OCI-LY7 (cell line): Measurements from ENCODE around the gene TRMT11. TPM values are rescaled to one million over a fixed set of nuclear protein-coding genes. Genes with fewer than 3 reads are reported as not detected.

ENCODE experiments used
- BruUV-seq: library from RNA; stranded (reverse); fragments of 400-500 nt; replicated peaks from 2 replicates; lab custom pipeline; 2021; lab: Mats Ljungman, UMichigan
- CTCF ChIA-PET: fragments of 300-600 bp; sonication (Branson Sonifier 250); formaldehyde crosslinking; loops from one replicate; lab custom pipeline; 2022; ENCODE audit warnings: antibody characterized with exemption; ENCODE audit not compliant: unreplicated experiment; lab: Charles Lee
- POLR2A ChIA-PET: fragments of 300-600 bp; sonication (Branson Sonifier 250); formaldehyde crosslinking; loops from one replicate; lab custom pipeline; 2022; ENCODE audit warnings: antibody characterized with exemption; lab: Charles Lee
- DNase-seq: peaks from one replicate; pipeline ENCODE4 v3.0.0-alpha.2; 2015; ENCODE audit warnings: low spot score
- H2AFZ ChIP-seq: fragments of 200-600 bp; sonication (generic), shearing (Covaris generic); 2 replicates; pipeline ENCODE4 v1.6.1; 2014; ENCODE audit warnings: mild to moderate bottlenecking, antibody characterized with exemption, low read length, moderate library complexity
- H3K27ac ChIP-seq: fragments of 200-600 bp; sonication (generic); 2 replicates; pipeline ENCODE4 v1.5.1; 2014; ENCODE audit warnings: mixed run types, low read depth, mild to moderate bottlenecking, moderate library complexity, low read length, inconsistent platforms; ENCODE audit not compliant: poor library complexity, severe bottlenecking
- H3K36me3 ChIP-seq: fragments of 200-600 bp; sonication (generic); 2 replicates; pipeline ENCODE4 v1.6.1; 2014; ENCODE audit warnings: mild to moderate bottlenecking, antibody characterized with exemption, low read length, moderate library complexity, mixed read lengths; ENCODE audit not compliant: insufficient read depth
- H3K4me1 ChIP-seq: fragments of 200-600 bp; sonication (generic); 2 replicates; pipeline ENCODE4 v1.5.1; 2014; ENCODE audit warnings: mild to moderate bottlenecking, low read length; ENCODE audit not compliant: insufficient read depth, poor library complexity, severe bottlenecking
- H3K4me2 ChIP-seq: fragments of 200-600 bp; sonication (generic); 2 replicates; pipeline ENCODE4 v1.6.1; 2014; ENCODE audit warnings: mild to moderate bottlenecking, low read length
- H3K4me3 ChIP-seq: fragments of 200-600 bp; sonication (generic); 2 replicates; pipeline ENCODE4 v1.5.1; 2014; ENCODE audit warnings: mild to moderate bottlenecking, low read depth, low read length; ENCODE audit not compliant: poor library complexity, severe bottlenecking
- H3K79me2 ChIP-seq: fragments of 200-600 bp; sonication (generic); 2 replicates; pipeline ENCODE4 v1.6.1; 2016; ENCODE audit warnings: low read depth, mild to moderate bottlenecking, low read length, moderate library complexity, mixed read lengths; ENCODE audit not compliant: insufficient read depth
- H3K9me2 ChIP-seq: fragments of 200-600 bp; sonication (generic); 2 replicates; pipeline ENCODE4 v1.6.1; 2016; ENCODE audit warnings: mild to moderate bottlenecking, low read length, mixed read lengths; ENCODE audit not compliant: insufficient read depth
- H3K9me3 ChIP-seq: fragments of 200-600 bp; sonication (generic); 2 replicates; pipeline ENCODE4 v1.6.1; 2014; ENCODE audit warnings: mild to moderate bottlenecking, mixed run types, low read length, mixed read lengths
- H4K20me1 ChIP-seq: fragments of 200-600 bp; sonication (generic); 2 replicates; pipeline ENCODE4 v1.6.1; 2014; ENCODE audit warnings: mild to moderate bottlenecking, antibody characterized with exemption, low read length, moderate library complexity, mixed read lengths; ENCODE audit not compliant: insufficient read depth
- CTCF ChIP-seq: fragments of 200-600 bp; sonication (generic); conservative IDR thresholded peaks from 2 replicates; pipeline ENCODE4 v1.5.1; 2014; ENCODE audit warnings: mild to moderate bottlenecking, antibody characterized with exemption, low read length, moderate library complexity, mixed read lengths
- EZH2phosphoT487 ChIP-seq: fragments of 200-600 bp; sonication (generic); IDR thresholded peaks from 2 replicates; pipeline ENCODE4 v1.6.1; 2018; ENCODE audit warnings: low read depth, borderline replicate concordance, mild to moderate bottlenecking, mixed run types, antibody characterized with exemption, low read length, moderate library complexity, mixed read lengths
- intact Hi-C: fragments of 100-400 bp; cut with micrococcal nuclease; formaldehyde crosslinking; loops from one replicate; pipeline ENCODE4 v1.10.0; 2022; ENCODE audit not compliant: unreplicated experiment
- total RNA-seq, 2 experiments: library from RNA; depleted of rRNA in 1 of 2; stranded (reverse); fragments of >200 nt in 1 of 2; shearing (Covaris generic) in 1 of 2; gene quantifications; 2 replicates each; pipeline ENCODE4 v1.2.3, GENCODE V29; 2014 to 2022

Gene TRMT11
- total RNA-seq, 2 experiments from 2014 or later: 32.9 to 46.8 TPM

DNA sequence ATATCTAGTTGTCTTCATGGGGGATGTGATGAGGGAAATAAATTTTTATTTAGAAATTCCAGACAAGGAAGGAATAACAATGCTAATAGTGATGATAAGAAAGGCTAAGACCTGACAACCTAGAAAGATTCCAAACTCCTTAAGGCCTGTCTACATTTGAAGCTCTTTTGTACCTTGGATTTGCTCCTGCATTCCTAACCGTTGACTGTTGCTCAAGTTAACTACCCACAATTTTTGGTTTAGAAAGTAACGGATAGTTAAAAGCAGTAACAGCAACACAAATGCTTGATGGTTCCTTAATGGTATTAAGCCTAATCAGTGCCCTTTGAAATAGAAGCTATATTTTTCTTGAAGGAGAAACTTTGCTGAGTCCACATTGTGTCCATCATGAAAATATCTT is 52.9 kb downstream of the TRMT11 start:
- POLR2A ChIA-PET: interaction anchor here (0.9 to 1.0 kb wide), 3 partner anchors 13 to 23 kb away, joined by 3 to 4 read pairs (median 4); no protein-coding TSS in a partner anchor
- Histone ChIP-seq H2AFZ (no peak overlapping the region), H3K4me2 (no peak overlapping the region), H3K9me3 (no peaks in the 10 kb centered on the region), H3K4me1 (no peaks in the 10 kb centered on the region), H4K20me1 (no peaks in the 10 kb centered on the region), H3K27ac (no peak overlapping the region), H3K4me3 (no peak overlapping the region), H3K9me2 (no peaks in the 10 kb centered on the region), H3K79me2 (no peaks in the 10 kb centered on the region), H3K36me3 (peaks cover 54% of the 10 kb centered on the region)
- intact Hi-C loops: no loop called here
- CTCF ChIA-PET: no interaction called here
- no TSS peak for BruUV-seq
- TF ChIP-seq EZH2phosphoT487 (no peak), CTCF (no peak)
- no peak for DNase-seq

DNA sequence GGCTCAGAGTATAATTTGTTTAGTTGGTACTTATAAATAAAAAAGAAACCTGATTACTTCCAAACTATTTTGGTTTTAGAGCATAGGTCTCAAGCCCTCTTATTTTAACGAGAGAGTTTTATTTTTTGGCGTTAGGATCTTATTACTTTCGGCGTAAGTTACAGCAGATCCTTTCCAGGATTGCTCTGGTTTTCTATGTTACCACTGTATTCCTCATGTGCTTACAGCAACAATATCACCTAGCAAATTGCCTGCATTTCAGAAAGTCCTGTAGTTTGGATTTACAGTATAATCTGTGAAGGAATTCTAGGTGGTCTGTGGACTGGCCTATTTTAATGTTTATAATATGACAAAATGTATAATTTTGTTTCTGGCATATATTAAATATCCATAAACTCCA is 54.1 kb downstream of the TRMT11 start:
- Histone ChIP-seq H3K4me1 (no peaks in the 10 kb centered on the region), H3K27ac (no peak overlapping the region), H3K36me3 (peaks cover 50% of the 10 kb centered on the region), H3K4me3 (no peak overlapping the region), H3K9me3 (no peaks in the 10 kb centered on the region), H2AFZ (no peak overlapping the region), H3K4me2 (no peak overlapping the region), H3K79me2 (no peaks in the 10 kb centered on the region), H3K9me2 (no peaks in the 10 kb centered on the region), H4K20me1 (no peaks in the 10 kb centered on the region)
- no peak for DNase-seq
- POLR2A ChIA-PET: no interaction called here
- CTCF ChIA-PET: no interaction called here
- BruUV-seq: no TSS peak
- TF ChIP-seq EZH2phosphoT487 (no peak), CTCF (no peak)
- intact Hi-C loops: no loop called here

GRCh38 chr6:126040826-126041225 is 54.5 kb downstream of the TRMT11 start:
- no peaks in the 10 kb centered on the region for H4K20me1 ChIP-seq
- no peak for TF ChIP-seq CTCF
- H3K4me1 ChIP-seq: no peaks in the 10 kb centered on the region
- DNase-seq: no peak
- intact Hi-C loops: no loop called here
- no peak overlapping the region for H3K4me3 ChIP-seq
- H3K4me2 ChIP-seq: no peak overlapping the region
- no peak overlapping the region for H2AFZ ChIP-seq
- H3K9me2 ChIP-seq: no peaks in the 10 kb centered on the region
- no peaks in the 10 kb centered on the region for H3K9me3 ChIP-seq
- H3K27ac ChIP-seq: no peak overlapping the region
- CTCF ChIA-PET: no interaction called here
- BruUV-seq: no TSS peak
- no peaks in the 10 kb centered on the region for H3K79me2 ChIP-seq
- peaks cover 50% of the 10 kb centered on the region for H3K36me3 ChIP-seq
- POLR2A ChIA-PET: no interaction called here
